HS-27A (cell line): ENCODE results near the gene COG4.
"Not testable (repeated sequence)": the region's sequence is repeated elsewhere in the genome, so short reads cannot be mapped to it uniquely, and the experiment has no call there.

Experiments used
- DNase-seq: peaks from one replicate; pipeline ENCODE4 v3.0.0-alpha.2; 2012; ENCODE audit warnings: low read depth, missing footprints

The COG4 gene

DNA sequence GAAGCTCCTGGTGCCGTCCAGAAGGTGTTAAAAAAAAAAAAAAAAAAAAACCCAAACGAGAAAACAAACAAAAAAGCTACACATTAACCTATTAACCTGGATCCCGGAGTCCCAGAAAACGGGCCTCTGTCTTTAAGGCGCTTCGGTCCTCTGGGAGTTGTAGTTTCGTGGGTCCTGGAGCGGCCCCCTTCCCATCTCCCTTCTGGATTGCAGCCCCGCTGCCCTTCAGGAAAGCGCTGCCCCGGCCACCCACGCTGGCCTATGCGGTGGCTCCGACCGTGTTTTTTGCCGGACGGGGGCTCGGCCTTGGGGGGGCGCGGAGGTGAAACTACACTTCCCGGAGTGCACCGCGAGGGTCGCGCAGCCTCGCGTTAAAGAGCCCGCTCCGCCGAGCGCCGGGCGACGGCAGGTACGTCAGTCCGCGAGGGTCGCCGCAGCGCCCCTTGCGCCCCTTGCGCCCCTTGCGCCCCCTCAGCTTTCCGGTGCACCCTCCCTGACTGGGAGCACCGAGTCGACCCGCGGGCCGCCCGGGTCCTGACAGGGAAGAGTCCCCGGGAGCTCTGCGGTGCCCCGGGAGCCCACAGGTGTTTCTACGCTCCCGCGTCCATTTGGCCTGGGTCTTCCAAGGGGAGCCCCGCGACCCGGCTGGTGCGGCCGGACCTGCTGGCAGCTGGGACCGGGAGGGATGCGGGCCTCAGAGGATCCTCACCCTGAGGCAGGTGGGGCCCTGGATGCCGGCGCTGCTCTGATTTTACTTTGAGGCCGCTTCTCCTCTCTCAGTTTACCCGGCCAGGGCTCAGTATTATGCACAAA lies 68.9 kb downstream of the COG4 start, which contains the start of gene FCSK:
TSS of gene FCSK (plus strand) at position 374 of the 813 bp plus-strand sequence. CDS start 8,596 bp downstream, outside the sequence.
- DNase-seq = peak; percentile 30

- DNase-seq = peak; percentile 33
Observed at GRCh38 chr16:70453892-70454221, 69.5 kb downstream of the COG4 start.

DNA sequence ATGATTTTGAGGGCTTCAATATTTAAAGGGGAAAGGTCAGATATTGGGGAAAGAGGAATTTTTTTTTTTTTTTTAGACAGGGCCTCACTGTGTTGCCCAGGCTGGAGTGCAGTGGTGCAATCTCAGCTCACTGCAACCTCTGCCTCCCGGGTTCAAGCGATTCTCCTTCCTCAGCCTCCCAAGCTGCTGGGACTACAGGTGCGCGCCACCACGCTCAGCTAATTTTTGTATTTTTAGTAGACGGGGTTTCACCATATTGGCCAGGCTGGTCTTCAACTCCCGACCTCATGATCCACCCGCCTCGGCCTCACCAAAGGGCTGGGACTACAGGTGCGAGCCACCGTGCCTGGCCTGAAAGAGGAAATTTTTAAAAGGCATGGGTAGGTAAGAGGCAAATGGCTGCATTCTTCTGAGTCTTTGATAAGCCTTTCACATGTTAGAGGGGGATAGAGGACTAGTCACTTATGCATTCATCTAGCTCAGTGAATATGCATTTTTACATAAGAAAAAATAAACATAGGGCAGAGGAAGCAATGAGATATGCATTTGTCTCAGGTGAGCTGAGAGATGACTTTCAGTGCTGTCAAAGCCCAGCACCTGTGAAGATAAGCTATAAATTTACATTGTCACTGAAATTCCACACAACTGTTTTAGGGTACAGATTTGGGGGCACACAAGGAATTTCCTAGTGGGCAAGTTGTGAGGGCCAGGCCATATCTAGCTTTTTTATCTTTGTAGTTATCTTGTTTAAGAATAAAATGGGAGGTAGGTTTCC lies 70.0 kb downstream of the COG4 start:
- DNase-seq = no peak

GRCh38 chr16:70451004-70451340 lies 72.4 kb downstream of the COG4 start:
- DNase-seq = not testable (repeated sequence)

DNA sequence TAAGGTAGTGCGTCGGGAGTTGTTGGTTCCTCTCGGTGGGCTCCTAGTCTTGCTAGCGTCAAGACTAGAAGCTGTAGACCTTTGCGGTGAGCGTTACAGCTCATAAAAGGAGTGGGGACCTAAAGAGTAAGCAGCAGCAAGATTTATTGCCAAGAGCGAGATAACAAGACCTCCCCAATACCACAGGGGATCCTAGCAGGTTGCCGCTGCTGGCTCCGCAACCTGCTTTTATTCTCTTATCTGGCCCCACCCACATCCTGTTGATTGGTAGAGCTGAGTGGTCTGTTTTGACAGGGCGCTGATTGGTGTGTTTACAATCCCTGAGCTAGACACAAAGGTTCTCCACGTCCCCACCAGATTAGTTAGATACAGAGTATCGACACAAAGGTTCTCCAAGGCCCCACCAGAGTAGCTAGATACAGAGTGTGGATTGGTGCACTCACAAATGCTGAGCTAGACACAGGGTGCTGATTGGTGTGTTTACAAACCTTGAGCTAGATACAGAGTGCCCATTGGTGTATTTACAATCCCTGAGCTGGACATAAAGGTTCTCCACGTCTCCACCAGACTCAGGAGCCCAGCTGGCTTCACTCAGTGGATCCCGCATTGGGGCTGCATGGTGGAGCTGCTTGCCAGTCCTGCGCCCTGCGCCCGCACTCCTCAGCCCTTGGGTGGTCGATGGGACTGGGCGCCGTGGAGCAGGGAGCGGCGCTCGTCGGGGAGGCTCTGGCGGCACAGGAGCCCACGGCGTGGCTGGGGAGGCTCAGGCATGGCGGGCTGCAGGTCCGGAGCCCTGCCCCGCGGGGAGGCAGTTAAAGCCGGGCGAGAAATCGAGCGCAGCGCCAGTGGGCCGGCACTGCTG lies 73.0 kb downstream of the COG4 start:
- not testable (repeated sequence) for DNase-seq

DNA sequence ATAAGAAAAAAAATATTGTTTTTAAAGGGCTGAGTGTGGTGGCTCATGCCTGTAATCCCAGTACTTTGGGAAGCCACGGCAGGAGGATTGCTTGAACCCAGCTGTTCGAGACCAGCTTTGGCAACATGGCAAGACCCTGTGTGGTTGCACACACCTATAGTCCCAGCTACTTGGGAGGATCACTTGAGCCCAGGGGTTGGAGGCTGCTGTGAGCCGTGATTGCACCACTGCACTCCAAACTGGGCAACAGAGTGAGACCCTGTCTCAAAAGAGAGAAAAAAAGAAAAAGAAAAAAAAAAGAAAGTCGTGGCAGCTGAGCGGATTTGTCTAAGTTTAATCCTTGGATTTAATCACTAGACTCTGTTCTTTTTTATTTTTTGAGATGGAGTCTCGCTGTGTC lies 75.3 kb downstream of the COG4 start:
- DNase-seq = no peak

- no peak for DNase-seq
Observed at GRCh38 chr16:70444249-70445063, 78.9 kb downstream of the COG4 start.

DNA sequence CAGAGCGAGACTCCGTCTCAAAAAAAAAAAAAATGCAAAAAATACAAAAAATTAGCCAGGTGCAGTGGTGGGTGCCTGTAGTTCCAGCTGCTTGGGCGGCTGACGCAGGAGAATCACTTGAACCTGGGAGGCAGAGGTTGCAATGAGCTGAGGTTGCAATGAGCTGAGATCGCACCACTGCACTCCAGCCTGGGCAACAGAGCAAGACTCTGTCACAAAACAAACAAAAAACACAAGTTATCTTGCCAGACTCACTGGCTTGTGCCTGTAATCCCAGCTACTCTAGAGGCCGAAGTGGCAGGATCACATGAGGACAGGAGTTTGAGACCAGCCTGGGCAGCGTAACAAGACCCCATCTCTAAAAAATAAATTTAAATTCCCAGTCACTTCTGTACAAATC lies 81.0 kb downstream of the COG4 start:
- DNase-seq = no peak

- no peak for DNase-seq
Observed at GRCh38 chr16:70441406-70441990, 81.9 kb downstream of the COG4 start.

- no peak for DNase-seq
Observed at GRCh38 chr16:70440009-70440692, 83.2 kb downstream of the COG4 start.

GRCh38 chr16:70438969-70439862 lies 84.1 kb downstream of the COG4 start, which contains the start of gene ST3GAL2:
Gene ST3GAL2, minus strand, starts transcription at chr16:70439100. Its CDS starts 40,570 bp downstream, at chr16:70398530.
- peak; percentile 67 for DNase-seq

DNA sequence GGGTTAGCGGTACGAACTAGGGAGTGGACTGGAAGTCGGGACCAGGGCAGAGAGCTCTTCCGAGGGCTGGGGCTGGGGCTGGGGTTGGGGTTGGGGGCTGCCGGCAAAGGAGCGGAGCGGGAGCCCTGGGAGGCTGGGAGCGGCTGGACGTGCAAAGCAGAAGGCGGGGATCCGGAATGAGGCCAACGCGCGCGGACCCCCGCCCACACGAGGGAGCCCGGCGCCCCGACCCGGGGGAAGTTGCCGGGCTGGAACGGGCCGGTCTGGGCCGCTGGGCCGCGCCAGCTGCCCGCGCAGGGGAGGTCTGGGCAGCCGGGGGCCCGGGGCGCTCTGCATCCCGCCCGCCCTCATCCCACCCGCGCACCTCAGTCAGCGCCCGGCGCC lies 84.8 kb downstream of the COG4 start:
- DNase-seq = no peak

- DNase-seq = no peak
Observed at GRCh38 chr16:70437582-70438557, 85.5 kb downstream of the COG4 start.

GRCh38 chr16:70437017-70437581 lies 86.3 kb downstream of the COG4 start:
- no peak for DNase-seq

- DNase-seq = no peak
Observed at GRCh38 chr16:70434484-70435260, 88.7 kb downstream of the COG4 start.

DNA sequence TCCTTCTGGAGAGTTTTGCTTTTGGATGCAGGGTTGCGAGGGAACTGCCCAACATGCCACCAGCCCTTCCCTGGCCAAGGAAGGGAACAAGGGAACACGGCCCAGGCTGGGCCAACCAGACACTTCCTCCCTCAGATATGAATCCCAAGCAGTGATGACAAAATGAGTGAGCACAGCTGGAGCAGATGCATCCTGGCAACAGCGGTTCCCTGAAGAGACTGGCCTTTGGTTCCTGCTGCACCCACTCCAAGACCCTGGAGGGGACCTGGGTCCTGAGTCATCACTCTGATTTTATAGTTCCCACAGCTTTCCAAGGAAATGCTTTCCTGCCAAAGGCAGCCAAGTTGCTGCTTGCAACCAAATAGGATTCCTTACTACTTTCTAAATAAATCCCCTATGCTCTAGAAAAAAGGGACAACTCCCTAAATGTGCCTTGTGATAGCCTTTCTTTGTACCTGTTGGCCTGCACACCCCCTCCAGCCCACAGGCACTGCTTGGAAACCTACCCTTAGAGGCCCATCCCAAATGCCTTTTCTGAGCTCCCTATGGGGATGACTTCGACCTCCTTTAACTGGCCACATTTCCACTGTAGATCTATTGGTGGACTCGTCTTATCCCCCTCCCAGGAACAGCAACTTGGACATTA lies 89.8 kb downstream of the COG4 start:
- no peak for DNase-seq
